ENCODE results near the gene PLVAP. TPM values are rescaled to one million over a fixed set of nuclear protein-coding genes. Genes with fewer than 3 reads are reported as not detected.

PLVAP gene
- total and polyA plus RNA-seq, 9 of the 15 experiments (the other 6 are each of a cell fraction or from before 2014, with no cell fraction given), result 0.09 to 0.84 (median 0.51) TPM; not detected in 4

GRCh38 chr19:17332360-17332676 is 44.8 kb downstream of the PLVAP start:
- no peak overlapping the region for H3K27ac ChIP-seq (ENCODE audit: extremely low read depth, low read depth, low read length)
- intact Hi-C loops (cut with micrococcal nuclease), result no loop called here
- H3K4me2 ChIP-seq (ENCODE audit: insufficient read depth, low read length), result no peak overlapping the region
- peaks cover 4% of the 10 kb centered on the region for H3K9me1 ChIP-seq (ENCODE audit: control insufficient read depth, insufficient read depth, low read length)
- ChIA-PET POLR2A (interaction anchor here (0.5 to 7.9 kb wide), 11 partner anchors 9 to 1055 kb away, joined by 3 to 78 read pairs (median 3); partner anchors contain the start of gene DDA1), CTCF (ENCODE audit: low intra/inter-chr PET ratio) (no interaction called here)
- H4K20me1 ChIP-seq (replicated peaks; ENCODE audit: control insufficient read depth, insufficient read depth, low read length), result no peaks in the 10 kb centered on the region; the same call in 1 of the 2 replicates
- no peak for ATAC-seq
- no TSS peak for BruUV-seq (replicated peaks)
- WGBS (ENCODE audit: insufficient coverage, low coverage, missing lambda C conversion rate), result 79% methylated on average over 8 of the region's 8 CpGs
- DNase-seq (ENCODE audit: extremely low read depth in 1 of 4, low spot score in 3 of 4), result no peak
- no peaks in the 10 kb centered on the region; the same call in 1 of the 2 replicates for H3K9me3 ChIP-seq (replicated peaks; ENCODE audit: control insufficient read depth, insufficient read depth, low read depth, low read length)
- no peaks in the 10 kb centered on the region for H3K27me3 ChIP-seq (ENCODE audit: control insufficient read depth in 2 of 2, insufficient read depth in 2 of 2, low read length in 2 of 2)
- H3K4me3 ChIP-seq, result no peak overlapping the region
- no peak for FAIRE-seq
- in situ Hi-C loops (cut with MboI), result no loop called here
- H3K9ac ChIP-seq (ENCODE audit: insufficient read depth in 1 of 2, low read depth in 2 of 2, low read length in 2 of 2), result no peak overlapping the region
- H3K4me1 ChIP-seq (replicated peaks in 1 of 2; ENCODE audit: control insufficient read depth in 2 of 2, insufficient read depth in 2 of 2, low read length in 2 of 2), result peaks cover 25 to 71% of the 10 kb centered on the region in 2 experiments; a peak in 4 of 5 replicates
- peaks cover 7% of the 10 kb centered on the region; the same call in 1 of the 3 replicates for H3K36me3 ChIP-seq (ENCODE audit: control insufficient read depth, insufficient read depth, low read length)
- peaks cover 8% of the 10 kb centered on the region; the same call in 1 of the 3 replicates for H3K79me2 ChIP-seq (ENCODE audit: control insufficient read depth, insufficient read depth, low read length)
- H2AFZ ChIP-seq (ENCODE audit: low read depth, low read length), result no peak overlapping the region
- no peak for TF ChIP-seq NUFIP1 (IDR thresholded peaks at IDR 0.05; ENCODE audit: partially characterized antibody)
- no peak for TF ChIP-seq U2AF1 (optimal IDR thresholded peaks at IDR 0.05; ENCODE audit: low read depth, low read length)
- no peak for TF ChIP-seq DLX4 (CRISPR knock-in tag; IDR thresholded peaks at IDR 0.05)
- TF ChIP-seq ZNF280A (IDR thresholded peaks at IDR 0.05; ENCODE audit: low read depth, partially characterized antibody), result no peak
- TF ChIP-seq ESRRA (IDR thresholded peaks at IDR 0.05; ENCODE audit: borderline replicate concordance, low read depth), result no peak
- 0 out of 2 replicates have a peak, but pooled peaks have one; percentile 64 for TF ChIP-seq LCOR (CRISPR knock-in tag; IDR thresholded peaks at IDR 0.05)
- no peak for TF ChIP-seq ZNF184 (CRISPR knock-in tag; IDR thresholded peaks at IDR 0.05)
- TF ChIP-seq FOXO4 (CRISPR knock-in tag; IDR thresholded peaks at IDR 0.05), result no peak
- TF ChIP-seq ZNF174 (CRISPR knock-in tag; IDR thresholded peaks at IDR 0.05), result no peak
- TF ChIP-seq ZSCAN29 (IDR thresholded peaks at IDR 0.05), result no peak
- TF ChIP-seq MCM2 (IDR thresholded peaks at IDR 0.05; ENCODE audit: low read depth), result no peak
- no peak for TF ChIP-seq ZNF507 (tag; conservative IDR thresholded peaks at IDR 0.05)
- TF ChIP-seq ZNF76 (CRISPR knock-in tag; IDR thresholded peaks at IDR 0.05; ENCODE audit: borderline replicate concordance), result no peak
- no peak for TF ChIP-seq PYGO2 (tag; IDR thresholded peaks at IDR 0.05)
- peak; percentile 42; the same call in 1 of the 2 replicates for TF ChIP-seq EHMT2 (IDR thresholded peaks at IDR 0.05)
- TF ChIP-seq CHD1 (IDR thresholded peaks at IDR 0.05; ENCODE audit: low read length), result no peak
- 0 out of 2 replicates have a peak, but pooled peaks have one; percentile 3 for TF ChIP-seq JUN (IDR thresholded peaks at IDR 0.05; ENCODE audit: borderline replicate concordance, low read depth, low read length)
- no peak for TF ChIP-seq JUN (CRISPR knock-in tag; IDR thresholded peaks at IDR 0.05; ENCODE audit: borderline replicate concordance)
- no peak for TF ChIP-seq ZNF449 (CRISPR knock-in tag; IDR thresholded peaks at IDR 0.05)
- TF ChIP-seq RAD51 (IDR thresholded peaks at IDR 0.05; ENCODE audit: borderline replicate concordance, low read depth), result no peak

Data from K562 (cell line).